Measurements from ENCODE around the gene RPRD2. TPM values are rescaled to one million over a fixed set of nuclear protein-coding genes. Genes with fewer than 3 reads are reported as not detected.

The RPRD2 gene
- total and polyA plus RNA-seq, 7 donors: 5.0 to 33.7 (median 22.1) TPM

- Histone ChIP-seq H3K9me3 (no peaks in the 10 kb centered on the region), H3K27me3 (ENCODE audit: insufficient read depth in 3 of 3, low read length in 2 of 3) (no peaks in the 10 kb centered on the region), H3K4me3 (peak overlapping the region; percentile 74), H3K4me1 (peaks cover 8% of the 10 kb centered on the region), H3K27ac (peak overlapping the region; percentile 94), H3K36me3 (ENCODE audit: insufficient read depth in 1 of 2, low read depth in 1 of 2) (peaks cover 0 to 19% of the 10 kb centered on the region in 2 donors)
- TF ChIP-seq CTCF (IDR thresholded peaks at IDR 0.05): no peak
- DNase-seq: no peak
- intact Hi-C loops (cut with DNase I): loop anchor here in 1 of 2 donors (5.0 kb wide), 1 partner anchor 39 kb away; no protein-coding TSS in a partner anchor
- WGBS, 3 donors: 1 to 3% (median 3%) methylated on average over 15 to 19 of the region's 19 CpGs
- peak in 2 of 4 donors; percentile 2 to 5 for ATAC-seq
These were observed 152.2 kb downstream of the RPRD2 start for GRCh38 chr1:150516050-150516591.

- peak overlapping the region; percentile 74 for H3K4me3 ChIP-seq
- ATAC-seq (no peak), DNase-seq (no peak)
- H3K9me3 ChIP-seq: no peaks in the 10 kb centered on the region
- H3K27me3 ChIP-seq (ENCODE audit: insufficient read depth in 3 of 3, low read length in 2 of 3): no peaks in the 10 kb centered on the region
- H3K36me3 ChIP-seq (ENCODE audit: insufficient read depth in 1 of 2, low read depth in 1 of 2): peaks cover 0 to 14% of the 10 kb centered on the region in 2 donors
- intact Hi-C loops (cut with DNase I): loop anchor here in 1 of 2 donors (5.0 kb wide), 1 partner anchor 39 kb away; no protein-coding TSS in a partner anchor
- peak overlapping the region; percentile 94 for H3K27ac ChIP-seq
- WGBS, 3 donors: 33 to 56% (median 38%) methylated on average over 4 of the region's 4 CpGs
- H3K4me1 ChIP-seq: peaks cover 13% of the 10 kb centered on the region
- TF ChIP-seq CTCF (IDR thresholded peaks at IDR 0.05): no peak
These were observed 152.7 kb downstream of the RPRD2 start for GRCh38 chr1:150516616-150517015.

- Histone ChIP-seq H3K27ac (peak overlapping the region; percentile 14), H3K4me3 (no peak overlapping the region), H3K27me3 (ENCODE audit: insufficient read depth in 3 of 3, low read length in 2 of 3) (no peaks in the 10 kb centered on the region), H3K36me3 (ENCODE audit: insufficient read depth in 1 of 2, low read depth in 1 of 2) (peaks cover 0 to 5% of the 10 kb centered on the region in 2 donors), H3K4me1 (peaks cover 12% of the 10 kb centered on the region), H3K9me3 (no peaks in the 10 kb centered on the region)
- 13 to 29% (median 18%) methylated on average over 1 of the region's 1 CpG for WGBS, 3 donors
- intact Hi-C loops (cut with DNase I): no loop called here
- peak; percentile 71 to 91 (median 82) for ATAC-seq
- TF ChIP-seq CTCF (IDR thresholded peaks at IDR 0.05): no peak
- no peak for DNase-seq
These were observed 157.4 kb downstream of the RPRD2 start for GRCh38 chr1:150521196-150521968.

- Histone ChIP-seq H3K27me3 (ENCODE audit: insufficient read depth in 3 of 3, low read length in 2 of 3) (no peaks in the 10 kb centered on the region), H3K4me3 (no peak overlapping the region), H3K9me3 (no peaks in the 10 kb centered on the region), H3K4me1 (peaks cover 11% of the 10 kb centered on the region), H3K27ac (no peak overlapping the region), H3K36me3 (ENCODE audit: insufficient read depth in 1 of 2, low read depth in 1 of 2) (no peaks in the 10 kb centered on the region)
- intact Hi-C loops (cut with DNase I): no loop called here
- no peak for TF ChIP-seq CTCF (IDR thresholded peaks at IDR 0.05)
- no peak for ATAC-seq
- WGBS, 3 donors: 83 to 93% (median 88%) methylated on average over 3 of the region's 3 CpGs
- DNase-seq: no peak
These were observed 161.4 kb downstream of the RPRD2 start for GRCh38 chr1:150525348-150525747.

Other genes starting within 250 kb of the RPRD2 start
- gene PLEKHO1, start 214.2 kb upstream of the RPRD2 start, total RNA-seq: 10 to 100 TPM; 37.7 to 68.7 (median 41.9) TPM
- gene PLEKHO1, start 214.2 kb upstream of the RPRD2 start, polyA plus RNA-seq: 100 to 1,000 TPM in 1 of 3 donors, 10 to 100 TPM in 2; 71.4 to 119 (median 84.9) TPM
- gene ANP32E, start 128.0 kb upstream of the RPRD2 start, total RNA-seq: 10 to 100 TPM; 26.9 to 37.4 (median 31.9) TPM
- gene ANP32E, start 128.0 kb upstream of the RPRD2 start, polyA plus RNA-seq: 10 to 100 TPM; 14.4 to 93.0 (median 23.2) TPM
- under 1 TPM in 2 of 4 donors, not detected in 2; 0.30 to 0.48 TPM for gene CA14, start 106.4 kb upstream of the RPRD2 start, total RNA-seq
- gene CA14, start 106.4 kb upstream of the RPRD2 start, polyA plus RNA-seq: under 1 TPM; 0.04 to 0.89 (median 0.61) TPM
- gene APH1A, start 95.1 kb upstream of the RPRD2 start, total RNA-seq: 10 to 100 TPM; 33.1 to 69.3 (median 51.1) TPM
- 10 to 100 TPM; 48.5 to 91.5 (median 69.7) TPM for gene APH1A, start 95.1 kb upstream of the RPRD2 start, polyA plus RNA-seq
- gene C1orf54, start 91.4 kb upstream of the RPRD2 start, total RNA-seq: 1 to 10 TPM; 4.7 to 7.6 (median 6.1) TPM
- gene C1orf54, start 91.4 kb upstream of the RPRD2 start, polyA plus RNA-seq: 1 to 10 TPM; 6.4 to 7.0 (median 6.8) TPM
- gene CIART, start 81.6 kb upstream of the RPRD2 start, total RNA-seq: 10 to 100 TPM in 3 of 4 donors, 1 to 10 TPM in 1; 6.2 to 23.4 (median 14.5) TPM
- gene CIART, start 81.6 kb upstream of the RPRD2 start, polyA plus RNA-seq: 10 to 100 TPM in 2 of 3 donors, 1 to 10 TPM in 1; 1.6 to 11.7 (median 11.6) TPM
- 10 to 100 TPM; 50.1 to 55.0 (median 53.2) TPM for gene MRPS21, start 70.3 kb upstream of the RPRD2 start, total RNA-seq
- 10 to 100 TPM; 53.4 to 87.8 (median 55.6) TPM for gene MRPS21, start 70.3 kb upstream of the RPRD2 start, polyA plus RNA-seq
- 10 to 100 TPM; 20.4 to 35.9 (median 22.2) TPM for gene PRPF3, start 42.6 kb upstream of the RPRD2 start, total RNA-seq
- 10 to 100 TPM; 16.1 to 39.0 (median 24.1) TPM for gene PRPF3, start 42.6 kb upstream of the RPRD2 start, polyA plus RNA-seq
- gene TARS2, start 123.3 kb downstream of the RPRD2 start, total RNA-seq: 10 to 100 TPM; 20.8 to 44.5 (median 32.9) TPM
- 10 to 100 TPM in 2 of 3 donors, 1 to 10 TPM in 1; 9.6 to 24.0 (median 13.5) TPM for gene TARS2, start 123.3 kb downstream of the RPRD2 start, polyA plus RNA-seq
- 1 to 10 TPM; 2.9 to 4.6 (median 4.1) TPM for gene ECM1, start 144.0 kb downstream of the RPRD2 start, total RNA-seq
- 1 to 10 TPM; 1.8 to 8.5 (median 2.7) TPM for gene ECM1, start 144.0 kb downstream of the RPRD2 start, polyA plus RNA-seq
- not detected for gene FALEC, start 151.6 kb downstream of the RPRD2 start, total RNA-seq
- gene FALEC, start 151.6 kb downstream of the RPRD2 start, polyA plus RNA-seq: 1 to 10 TPM in 1 of 3 donors, under 1 TPM in 2; 0.38 to 1.2 (median 0.39) TPM
- 100 to 1,000 TPM in 1 of 4 donors, 10 to 100 TPM in 3; 17.1 to 109 (median 31.6) TPM for gene ADAMTSL4, start 185.3 kb downstream of the RPRD2 start, total RNA-seq
- gene ADAMTSL4, start 185.3 kb downstream of the RPRD2 start, polyA plus RNA-seq: 10 to 100 TPM in 2 of 3 donors, 1 to 10 TPM in 1; 7.4 to 32.6 (median 20.4) TPM
- gene MCL1, start 215.5 kb downstream of the RPRD2 start, total RNA-seq: 100 to 1,000 TPM; 101 to 192 (median 129) TPM
- 100 to 1,000 TPM in 2 of 3 donors, 10 to 100 TPM in 1; 97.2 to 179 (median 108) TPM for gene MCL1, start 215.5 kb downstream of the RPRD2 start, polyA plus RNA-seq